GM12878 (cell line): ENCODE results near the gene FIBCD1. TPM values are rescaled to one million over a fixed set of nuclear protein-coding genes. Genes with fewer than 3 reads are reported as not detected.

Experiments
- ATAC-seq: fragments of 200-7000 bp; cut with Tn5 transposase; 3 replicates; pipeline ENCODE4 v1.9.1; 2020; ENCODE audit warnings: mild to moderate bottlenecking, moderate library complexity
- BruUV-seq: library from RNA; stranded (reverse); fragments of 400-500 nt; replicated peaks from 2 replicates; lab custom pipeline; 2021; lab: Mats Ljungman, UMichigan
- CTCF ChIA-PET: fragments of 300-600 bp; sonication (Branson Sonifier 250); formaldehyde crosslinking; extraction: SDS; loops from one replicate; lab custom pipeline; 2021; ENCODE audit warnings: inconsistent platforms; lab: Yijun Ruan, JAX
- POLR2A ChIA-PET: fragments of 350-600 bp; formaldehyde crosslinking; extraction: SDS; loops from one replicate; lab custom pipeline; 2021; ENCODE audit warnings: inconsistent platforms; lab: Charles Lee
- RAD21 ChIA-PET: fragments of 300-600 bp; sonication (Branson Sonifier 250); formaldehyde crosslinking; loops from one replicate; lab custom pipeline; 2023; ENCODE audit warnings: antibody characterized with exemption; ENCODE audit not compliant: unreplicated experiment; lab: Charles Lee
- SMC1A ChIA-PET: fragments of 300-600 bp; sonication (Branson Sonifier 250); formaldehyde crosslinking; loops from one replicate; lab custom pipeline; 2023; ENCODE audit not compliant: unreplicated experiment, uncharacterized antibody; lab: Charles Lee
- DNase-seq: peaks from one replicate; pipeline ENCODE4 v3.0.0-alpha.2; 2011; ENCODE audit warnings: low read depth, low spot score
- FAIRE-seq: peaks from 3 replicates; lab custom pipeline; 2011; peaks lifted over from hg19 to GRCh38; lab: Jason Lieb, UNC
- H2AFZ ChIP-seq: 2 replicates; pipeline ENCODE4 v1.6.0; 2011; ENCODE audit warnings: low read depth, low read length, control low read depth; ENCODE audit not compliant: control insufficient read depth
- H3K27ac ChIP-seq: 2 replicates; pipeline ENCODE4 v1.5.1; 2011; ENCODE audit warnings: control low read depth; ENCODE audit not compliant: control insufficient read depth, insufficient read depth
- H3K27me3 ChIP-seq, 2 experiments: replicated peaks in 1 of 2; 2 replicates each; pipeline versions ENCODE4 v1.6.0 to v1.6.1; 2011; ENCODE audit warnings: low read length in 1 of 2; ENCODE audit not compliant: control insufficient read depth in 2 of 2, insufficient read depth in 2 of 2
- H3K36me3 ChIP-seq, 2 experiments: 2 replicates each; pipeline ENCODE4 v1.5.1; 2011; ENCODE audit warnings: low read length in 1 of 2; ENCODE audit not compliant: control insufficient read depth in 2 of 2, insufficient read depth in 2 of 2
- H3K4me1 ChIP-seq: 2 replicates; pipeline ENCODE4 v1.6.1; 2011; ENCODE audit warnings: mild to moderate bottlenecking, low read length, moderate library complexity, mixed read lengths; ENCODE audit not compliant: control insufficient read depth, insufficient read depth
- H3K4me2 ChIP-seq: 2 replicates; pipeline ENCODE4 v1.6.0; 2011; ENCODE audit warnings: control low read depth; ENCODE audit not compliant: control insufficient read depth, insufficient read depth
- H3K4me3 ChIP-seq: fragments of 200-600 bp; sonication (generic); 2 replicates; pipeline ENCODE4 v1.5.1; 2016
- H3K79me2 ChIP-seq: 2 replicates; pipeline ENCODE4 v1.6.0; 2011; ENCODE audit warnings: low read length; ENCODE audit not compliant: control insufficient read depth, insufficient read depth
- H3K9ac ChIP-seq: 2 replicates; pipeline ENCODE4 v1.8.0; 2011; ENCODE audit warnings: low read length, control low read depth, mixed read lengths; ENCODE audit not compliant: control insufficient read depth, insufficient read depth
- H3K9me3 ChIP-seq: replicated peaks from 3 replicates; pipeline ENCODE4 v1.5.1; 2011; ENCODE audit warnings: mild to moderate bottlenecking, low read length; ENCODE audit not compliant: control insufficient read depth, insufficient read depth
- H4K20me1 ChIP-seq: 2 replicates; pipeline ENCODE4 v1.6.0; 2011; ENCODE audit not compliant: control insufficient read depth, insufficient read depth
- BCL11A ChIP-seq: IDR thresholded peaks from 2 replicates; pipeline ENCODE4 v1.6.1; 2011; ENCODE audit warnings: low read depth, low read length
- BCLAF1 ChIP-seq: fragments of 450-650 bp; IDR thresholded peaks from 2 replicates; pipeline ENCODE4 v1.6.1; 2017; ENCODE audit warnings: antibody characterized with exemption, mild to moderate bottlenecking, moderate library complexity
- CBFB ChIP-seq: IDR thresholded peaks from 2 replicates; pipeline ENCODE4 v1.6.1; 2016; ENCODE audit warnings: antibody characterized with exemption, low read depth
- E2F4 ChIP-seq: IDR thresholded peaks from 2 replicates; pipeline ENCODE4 v1.6.1; 2012; ENCODE audit warnings: low read depth, low read length, improper control_type of control experiment
- FOS ChIP-seq: IDR thresholded peaks from 3 replicates; pipeline ENCODE4 v1.6.1; 2011; ENCODE audit warnings: borderline replicate concordance; ENCODE audit not compliant: insufficient read length; ENCODE audit errors: extremely low read depth
- HDAC2 ChIP-seq: fragments of 200-600 bp; sonication (generic); IDR thresholded peaks from 2 replicates; pipeline ENCODE4 v1.6.1; 2017
- HDAC6 ChIP-seq: fragments of 200-600 bp; sonication (generic); IDR thresholded peaks from one replicate; pipeline ENCODE4 v1.8.0; 2017; ENCODE audit warnings: antibody characterized with exemption; ENCODE audit not compliant: unreplicated experiment
- JUND ChIP-seq: IDR thresholded peaks from 2 replicates; pipeline ENCODE4 v1.6.1; 2012; ENCODE audit warnings: low read depth, mild to moderate bottlenecking, low read length, improper control_type of control experiment, moderate library complexity
- MEF2A ChIP-seq: IDR thresholded peaks from 2 replicates; pipeline ENCODE4 v1.6.1; 2011; ENCODE audit warnings: low read depth, mild to moderate bottlenecking, low read length, moderate library complexity; ENCODE audit not compliant: insufficient read depth
- NFXL1 ChIP-seq: fragments of 450-650 bp; IDR thresholded peaks from 2 replicates; pipeline ENCODE4 v1.6.1; 2017; ENCODE audit warnings: antibody characterized with exemption, mild to moderate bottlenecking, borderline replicate concordance
- NFYB ChIP-seq: IDR thresholded peaks from 2 replicates; pipeline ENCODE4 v1.6.1; 2011; ENCODE audit warnings: low read depth, mild to moderate bottlenecking, low read length, improper control_type of control experiment, moderate library complexity; ENCODE audit not compliant: insufficient read depth
- PKNOX1 ChIP-seq: fragments of 450-650 bp; IDR thresholded peaks from 2 replicates; pipeline ENCODE4 v1.6.1; 2016; ENCODE audit warnings: mild to moderate bottlenecking
- RFX5 ChIP-seq: IDR thresholded peaks from 2 replicates; pipeline ENCODE4 v1.6.1; 2011; ENCODE audit warnings: low read depth, low read length, improper control_type of control experiment
- SPI1 ChIP-seq: IDR thresholded peaks from 2 replicates; pipeline ENCODE4 v1.6.1; 2011; ENCODE audit warnings: low read depth, mild to moderate bottlenecking, low read length, moderate library complexity, borderline replicate concordance; ENCODE audit not compliant: insufficient read depth
- SRF ChIP-seq, 2 experiments: IDR thresholded peaks; 2 replicates each; pipeline ENCODE4 v1.6.1; 2011; ENCODE audit warnings: low read depth in 2 of 2, low read length in 2 of 2, mild to moderate bottlenecking in 1 of 2, moderate library complexity in 1 of 2
- STAT3 ChIP-seq: IDR thresholded peaks from 2 replicates; pipeline ENCODE4 v1.6.1; 2011; ENCODE audit warnings: low read depth, low read length, improper control_type of control experiment
- SUZ12 ChIP-seq: fragments of 200-600 bp; sonication (generic); IDR thresholded peaks from one replicate; pipeline ENCODE4 v1.6.1; 2018; ENCODE audit warnings: antibody characterized with exemption, mild to moderate bottlenecking; ENCODE audit not compliant: unreplicated experiment
- USF1 ChIP-seq: IDR thresholded peaks from 2 replicates; pipeline ENCODE4 v1.6.1; 2011; ENCODE audit warnings: borderline replicate concordance, low read depth, mild to moderate bottlenecking, moderate library complexity, mixed read lengths, low read length; ENCODE audit not compliant: insufficient read depth; ENCODE audit errors: extremely low read length
- ZBED1 ChIP-seq: IDR thresholded peaks from 2 replicates; pipeline ENCODE4 v1.6.1; 2016; ENCODE audit warnings: borderline replicate concordance
- WGBS: methylation state at CpG from one replicate; pipeline ENCODE4 v1.1.6; 2016; ENCODE audit warnings: low lambda C conversion rate; ENCODE audit not compliant: insufficient replicate concordance, insufficient coverage; ENCODE audit errors: missing lambda C conversion rate; 5-methylcytosine and 5-hydroxymethylcytosine counted together
- in situ Hi-C: fragments of 300-500 bp; cut with MboI; formaldehyde crosslinking; loops from 9 replicates; pipeline ENCODE4 v1.14.3; 2018; ENCODE audit warnings: mixed read lengths
- intact Hi-C: fragments of 100-400 bp; cut with micrococcal nuclease; formaldehyde crosslinking; loops from one replicate; pipeline ENCODE4 v1.14.2; 2022; ENCODE audit not compliant: unreplicated experiment
- polyA plus RNA-seq, 11 experiments: library from polyadenylated mRNA; depleted of rRNA in 4 of 11; unstranded in 6 of 11; stranded (reverse) in 5 of 11; fragments of >200 nt; fragmentation: Nextera tagmentation in 4 of 11; fragmentation: Illumina TruSeq in 1 of 11; extraction: Ambion mirVana in 4 of 11; extraction: Trizol in 1 of 11; gene quantifications; 1 replicate in 1 of 11; 2 replicates in 10 of 11; pipeline versions ENCODE4 v1.2.1 to v1.2.3, GENCODE V29; 2011 to 2016; ENCODE audit warnings: inconsistent platforms in 2 of 11, missing spikeins in 2 of 11, low read depth in 1 of 11
- total RNA-seq, 4 experiments: library from RNA; depleted of rRNA in 3 of 4; stranded (reverse); fragments of >200 nt in 3 of 4; fragmentation: Illumina TruSeq in 1 of 4; extraction: Trizol in 1 of 4; gene quantifications; 2 replicates each; pipeline versions ENCODE4 v1.2.1 to v1.2.3, GENCODE V29; 2013 to 2021

Gene FIBCD1
- total and polyA plus RNA-seq, 10 of the 15 experiments (the other 5 are each of a cell fraction or from before 2014, with no cell fraction given) = 0.04 to 0.95 (median 0.25) TPM; not detected in 6

GRCh38 chr9:130882696-130883225 lies 56.3 kb downstream of the FIBCD1 start (continued):
- TF ChIP-seq SRF (IDR thresholded peaks at IDR 0.05; ENCODE audit: low read depth in 2 of 2, low read length in 2 of 2) (no peak), MEF2A (no peak), BCL11A (no peak), USF1 (no peak), SUZ12 (no peak)

- H3K27ac ChIP-seq = no peak overlapping the region
- BruUV-seq = no TSS peak
- CTCF ChIA-PET = interaction anchor here (1.6 kb wide), 1 partner anchor 15 kb away, joined by 3 read pairs; no protein-coding TSS in a partner anchor
- RAD21 ChIA-PET = no interaction called here
- H3K4me1 ChIP-seq = no peaks in the 10 kb centered on the region
- no peaks in the 10 kb centered on the region for H3K27me3 ChIP-seq
- H3K9me3 ChIP-seq = no peaks in the 10 kb centered on the region
- POLR2A ChIA-PET = no interaction called here
- no peak overlapping the region for H3K9ac ChIP-seq
- intact Hi-C loops = no loop called here
- SMC1A ChIA-PET = interaction anchor here (0.9 kb wide), 1 partner anchor 8 kb away, joined by 3 read pairs; no protein-coding TSS in a partner anchor
- no peak overlapping the region for H2AFZ ChIP-seq
- H4K20me1 ChIP-seq = no peaks in the 10 kb centered on the region
- peaks cover 23 to 43% of the 10 kb centered on the region in 2 experiments for H3K36me3 ChIP-seq
- FAIRE-seq = no peak
- in situ Hi-C loops = no loop called here
- 88% methylated on average over 6 of the region's 6 CpGs for WGBS
- no peak overlapping the region for H3K4me2 ChIP-seq
- no peak overlapping the region for H3K4me3 ChIP-seq
- DNase-seq = no peak
- ATAC-seq = no peak
- H3K79me2 ChIP-seq = no peaks in the 10 kb centered on the region
- TF ChIP-seq FOS (no peak), CBFB (no peak), ZBED1 (no peak), PKNOX1 (no peak), SPI1 (no peak), JUND (no peak), E2F4 (no peak), STAT3 (no peak), NFYB (no peak), HDAC6 (no peak), HDAC2 (no peak), NFXL1 (no peak), BCLAF1 (no peak), RFX5 (no peak)
Observed at GRCh38 chr9:130881516-130881915, 57.5 kb downstream of the FIBCD1 start.
